ENCODE results near the gene COL23A1.

COL23A1 gene

GRCh38 chr5:178519155-178519554 lies 71.0 kb downstream of the COL23A1 start:
- no peak overlapping the region for H3K27ac Mint-ChIP-seq
- H3K4me3 Mint-ChIP-seq: no peak overlapping the region
- peaks cover 37% of the 10 kb centered on the region for H3K27me3 Mint-ChIP-seq
- no peaks in the 10 kb centered on the region for H3K4me1 Mint-ChIP-seq
- H3K9me3 Mint-ChIP-seq: peaks cover 6% of the 10 kb centered on the region
- peaks cover under 1% of the 10 kb centered on the region for H3K36me3 Mint-ChIP-seq
- ATAC-seq: no peak

DNA sequence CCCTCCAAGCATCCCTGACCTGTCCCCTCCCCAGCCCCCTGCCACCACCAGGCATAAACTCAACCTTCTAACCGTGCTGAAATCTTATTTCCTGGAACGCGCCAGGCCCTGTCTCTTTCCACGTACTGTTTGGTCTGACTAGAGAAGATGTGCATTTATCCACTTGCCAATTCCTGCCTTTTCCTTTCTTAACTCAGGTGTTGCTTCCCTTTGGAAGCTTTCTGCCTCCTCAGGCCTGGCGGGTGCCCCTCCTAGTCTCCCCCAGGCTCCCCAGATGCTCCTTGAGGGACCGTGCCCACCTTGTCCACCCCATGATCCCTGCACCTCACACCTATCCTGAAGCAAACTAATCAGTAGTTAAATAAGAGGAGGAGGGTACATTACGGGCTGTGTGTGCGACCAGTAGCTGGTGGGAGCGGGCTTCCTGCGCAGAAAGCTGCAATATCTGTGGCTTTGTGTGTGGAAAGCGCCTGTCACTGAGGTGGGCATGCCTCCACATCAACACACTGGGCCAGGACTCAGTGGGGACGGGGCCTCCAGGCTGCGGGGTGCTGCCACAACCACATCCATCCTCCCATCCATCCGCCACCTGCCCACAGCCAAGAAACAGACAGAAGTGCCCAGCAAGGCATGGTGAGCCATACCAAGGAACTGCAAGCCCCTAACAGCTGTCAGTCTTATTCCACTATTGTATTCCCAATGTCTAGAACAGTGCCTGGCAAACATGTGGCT lies 73.5 kb downstream of the COL23A1 start:
- no peak for ATAC-seq
- Mint-ChIP-seq H3K36me3 (peaks cover 5% of the 10 kb centered on the region), H3K9me3 (peaks cover 13% of the 10 kb centered on the region), H3K4me3 (no peak overlapping the region), H3K4me1 (no peaks in the 10 kb centered on the region), H3K27ac (no peak overlapping the region), H3K27me3 (peaks cover 54% of the 10 kb centered on the region)

DNA sequence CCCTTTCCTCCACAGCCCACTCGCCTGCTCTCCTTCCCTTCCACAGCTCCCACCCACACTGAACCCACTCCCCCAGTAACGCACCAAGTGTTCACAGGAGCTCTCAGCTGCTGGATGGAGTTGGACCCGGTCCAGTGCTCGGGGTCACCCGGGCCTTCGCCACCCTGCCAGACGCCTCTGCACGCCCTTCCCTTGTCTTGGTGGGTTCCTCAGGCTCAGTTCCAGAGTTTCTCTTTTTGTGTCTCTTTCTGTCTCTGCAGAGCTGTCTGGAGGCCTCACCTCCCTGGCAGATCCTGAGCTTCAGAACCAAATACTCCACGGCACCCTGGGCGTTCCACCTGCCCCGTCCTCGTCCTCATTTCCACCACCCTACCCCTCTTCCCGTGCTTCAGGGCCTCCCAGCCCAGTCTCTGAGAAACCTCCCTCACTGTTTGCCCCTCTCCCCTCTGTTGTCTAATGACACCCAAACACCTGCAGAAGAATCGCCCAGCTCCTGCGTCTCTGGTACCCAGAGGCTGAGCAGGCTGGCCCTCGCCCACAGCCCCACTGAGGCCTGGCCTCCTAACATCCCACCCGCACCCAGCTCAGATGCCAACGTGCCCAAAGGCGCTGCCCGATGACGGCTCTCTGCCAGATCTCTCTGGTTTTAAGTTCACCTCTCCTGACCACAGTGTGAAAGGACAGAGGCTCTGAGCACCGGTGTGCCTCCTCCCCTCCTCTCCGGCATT lies 74.3 kb downstream of the COL23A1 start:
- Mint-ChIP-seq H3K4me1 (no peaks in the 10 kb centered on the region), H3K9me3 (peaks cover 13% of the 10 kb centered on the region), H3K27ac (no peak overlapping the region), H3K4me3 (no peak overlapping the region), H3K36me3 (peaks cover 5% of the 10 kb centered on the region), H3K27me3 (peaks cover 54% of the 10 kb centered on the region)
- peak; percentile 38 for ATAC-seq

DNA sequence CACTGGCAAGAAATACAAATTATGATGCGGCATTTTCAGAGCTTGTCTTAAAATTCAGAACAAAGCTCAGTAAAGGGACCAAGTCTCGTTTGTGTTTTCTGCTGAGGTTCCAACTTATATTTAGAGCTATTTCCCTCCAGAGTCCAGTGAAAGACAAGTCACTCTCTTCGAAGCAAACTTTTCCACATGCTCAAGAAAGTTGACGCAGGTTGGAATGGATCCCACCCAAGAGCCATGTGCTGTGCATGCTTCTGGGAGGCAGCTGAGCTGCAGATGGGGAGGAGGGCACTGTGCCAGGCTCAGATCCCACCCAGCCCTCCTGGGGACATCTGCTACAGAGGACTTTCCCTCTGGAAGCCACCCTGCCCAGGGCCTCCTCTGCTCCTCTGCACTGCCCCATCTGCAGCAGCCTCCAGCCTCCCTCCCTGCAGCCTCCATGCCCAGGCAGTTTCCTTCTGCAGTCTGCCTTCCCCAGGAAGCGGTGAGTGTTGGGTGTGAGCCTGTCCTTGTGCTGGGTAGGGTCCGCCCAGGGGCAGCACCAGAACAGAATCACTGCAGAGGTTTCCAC lies 75.3 kb downstream of the COL23A1 start:
- Mint-ChIP-seq H3K4me1 (no peaks in the 10 kb centered on the region), H3K27ac (no peak overlapping the region), H3K4me3 (no peak overlapping the region), H3K36me3 (peaks cover 5% of the 10 kb centered on the region), H3K27me3 (peaks cover 50% of the 10 kb centered on the region), H3K9me3 (peaks cover 11% of the 10 kb centered on the region)
- ATAC-seq: no peak

GRCh38 chr5:178511172-178511571 lies 79.0 kb downstream of the COL23A1 start:
- peaks cover 34% of the 10 kb centered on the region for H3K27me3 Mint-ChIP-seq
- H3K4me3 Mint-ChIP-seq: no peak overlapping the region
- no peaks in the 10 kb centered on the region for H3K4me1 Mint-ChIP-seq
- H3K9me3 Mint-ChIP-seq: peaks cover 17% of the 10 kb centered on the region
- H3K27ac Mint-ChIP-seq: no peak overlapping the region
- no peak for ATAC-seq
- peaks cover 10% of the 10 kb centered on the region for H3K36me3 Mint-ChIP-seq

DNA sequence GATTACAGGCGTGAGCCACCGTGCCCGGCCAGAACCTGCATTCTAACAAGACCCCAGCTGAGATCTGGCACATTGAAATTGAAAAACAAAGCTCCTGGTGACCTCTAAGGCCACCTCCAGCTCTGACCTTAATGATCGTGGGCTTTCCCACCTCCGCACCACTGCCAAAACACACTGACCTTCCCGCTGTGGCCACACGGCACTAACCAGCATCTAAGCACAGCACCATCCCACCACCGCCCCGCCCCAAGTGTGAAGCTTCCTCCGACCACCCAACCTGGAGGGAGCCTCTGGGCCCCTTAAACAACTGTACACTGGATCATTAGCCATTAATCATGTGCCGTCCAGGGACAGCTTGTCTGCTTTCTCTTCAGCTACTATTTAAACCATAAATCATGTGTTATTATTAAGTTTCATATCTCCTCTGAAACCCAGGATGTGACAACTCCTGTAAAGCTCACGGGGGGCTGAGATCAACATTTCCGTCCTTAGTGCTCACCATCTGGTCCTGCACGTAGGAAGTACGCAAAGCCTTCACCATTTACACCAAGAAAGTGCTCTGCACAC lies 80.6 kb downstream of the COL23A1 start:
- Mint-ChIP-seq H3K4me1 (no peaks in the 10 kb centered on the region), H3K9me3 (peaks cover 17% of the 10 kb centered on the region), H3K36me3 (peaks cover 10% of the 10 kb centered on the region), H3K27me3 (peaks cover 21% of the 10 kb centered on the region), H3K27ac (no peak overlapping the region), H3K4me3 (no peak overlapping the region)
- ATAC-seq: no peak

- Mint-ChIP-seq H3K27me3 (peaks cover under 1% of the 10 kb centered on the region), H3K27ac (no peak overlapping the region), H3K4me3 (no peak overlapping the region), H3K9me3 (peaks cover 10% of the 10 kb centered on the region), H3K36me3 (peaks cover 5% of the 10 kb centered on the region), H3K4me1 (no peaks in the 10 kb centered on the region)
- no peak for ATAC-seq
These were observed 82.9 kb downstream of the COL23A1 start for GRCh38 chr5:178507151-178507932.

DNA sequence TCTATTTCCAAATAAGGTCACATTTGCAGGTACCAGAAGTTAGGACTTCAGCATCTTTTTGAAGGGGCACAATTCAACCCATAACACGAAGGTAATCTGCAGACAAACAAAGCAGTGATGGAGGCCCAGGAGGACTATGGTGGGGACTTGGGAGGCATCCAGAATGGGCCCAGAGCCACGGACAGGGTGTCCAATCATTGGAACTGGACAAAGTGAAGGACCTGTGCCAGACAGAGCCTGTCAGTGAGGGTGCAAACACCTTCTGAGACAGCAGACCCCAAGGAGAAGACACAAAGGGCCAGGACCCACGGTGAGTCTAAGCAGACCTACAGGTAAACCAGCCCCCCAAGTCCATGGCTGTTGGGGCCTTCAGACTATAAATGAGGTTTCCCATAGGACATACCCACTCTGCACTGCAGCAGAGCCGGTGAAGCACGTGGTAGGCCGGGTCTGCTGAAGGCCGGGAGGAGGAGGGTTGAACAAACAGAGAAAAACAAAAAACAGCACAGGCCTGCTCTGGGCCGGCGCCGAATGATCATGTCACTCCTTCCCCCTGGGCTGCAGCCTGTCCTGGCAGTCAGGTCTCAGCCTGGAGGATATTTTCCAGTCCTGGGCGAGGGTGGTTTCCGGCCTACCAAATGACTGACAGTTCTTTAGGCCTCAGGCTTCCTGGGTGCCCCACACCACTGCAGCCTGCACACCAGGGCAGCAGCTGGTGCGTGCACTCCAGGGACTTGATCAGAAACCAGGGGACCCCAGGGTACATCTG lies 84.4 kb downstream of the COL23A1 start:
- H3K27me3 Mint-ChIP-seq: no peaks in the 10 kb centered on the region
- H3K27ac Mint-ChIP-seq: no peak overlapping the region
- H3K4me3 Mint-ChIP-seq: no peak overlapping the region
- no peak for ATAC-seq
- H3K9me3 Mint-ChIP-seq: peaks cover 10% of the 10 kb centered on the region
- H3K36me3 Mint-ChIP-seq: peaks cover 5% of the 10 kb centered on the region
- H3K4me1 Mint-ChIP-seq: no peaks in the 10 kb centered on the region

- Mint-ChIP-seq H3K4me3 (no peak overlapping the region), H3K27ac (no peak overlapping the region), H3K27me3 (no peaks in the 10 kb centered on the region), H3K4me1 (no peaks in the 10 kb centered on the region), H3K36me3 (peaks cover 5% of the 10 kb centered on the region), H3K9me3 (peaks cover 15% of the 10 kb centered on the region)
- no peak for ATAC-seq
These were observed 85.7 kb downstream of the COL23A1 start for GRCh38 chr5:178504340-178504960.

DNA sequence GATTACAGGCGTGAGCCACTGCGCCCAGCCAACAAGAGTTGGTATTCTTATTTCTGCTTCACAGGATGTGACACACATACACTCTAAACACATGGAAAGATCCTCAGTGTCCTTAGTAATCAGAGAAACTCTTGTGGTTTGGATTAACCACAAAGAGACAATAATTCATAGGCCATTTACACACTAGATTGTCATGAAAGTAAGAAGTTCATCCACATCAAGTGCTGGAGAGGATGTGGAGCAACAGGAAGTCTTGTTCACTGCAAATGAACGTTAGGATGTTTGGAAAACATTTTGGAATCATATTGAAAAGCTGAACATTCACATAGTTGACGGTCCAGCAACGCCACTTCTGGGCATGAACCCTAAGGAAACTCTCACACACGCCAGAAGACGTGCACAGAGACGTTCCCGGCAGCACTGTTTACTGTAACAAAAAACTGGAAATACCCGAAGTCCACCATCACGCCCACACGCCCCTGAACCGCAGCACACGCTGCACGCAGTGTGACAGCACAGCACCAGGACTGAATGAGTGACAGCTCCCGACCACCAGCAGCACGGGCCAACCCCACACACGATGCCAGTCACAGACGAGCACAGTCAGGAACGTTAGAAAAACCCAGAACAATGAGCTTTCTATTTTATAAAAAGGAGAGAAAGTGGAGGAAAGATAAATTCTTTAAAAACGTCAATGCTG lies 87.6 kb downstream of the COL23A1 start:
- Mint-ChIP-seq H3K27me3 (peaks cover 4% of the 10 kb centered on the region), H3K4me3 (no peak overlapping the region), H3K4me1 (no peaks in the 10 kb centered on the region), H3K27ac (no peak overlapping the region), H3K9me3 (peaks cover 10% of the 10 kb centered on the region), H3K36me3 (no peaks in the 10 kb centered on the region)
- ATAC-seq: no peak

GRCh38 chr5:178499352-178499751 lies 90.8 kb downstream of the COL23A1 start:
- Mint-ChIP-seq H3K4me3 (no peak overlapping the region), H3K27ac (no peak overlapping the region), H3K27me3 (peaks cover 13% of the 10 kb centered on the region), H3K4me1 (no peaks in the 10 kb centered on the region), H3K9me3 (peaks cover 5% of the 10 kb centered on the region), H3K36me3 (no peaks in the 10 kb centered on the region)
- ATAC-seq: no peak

DNA sequence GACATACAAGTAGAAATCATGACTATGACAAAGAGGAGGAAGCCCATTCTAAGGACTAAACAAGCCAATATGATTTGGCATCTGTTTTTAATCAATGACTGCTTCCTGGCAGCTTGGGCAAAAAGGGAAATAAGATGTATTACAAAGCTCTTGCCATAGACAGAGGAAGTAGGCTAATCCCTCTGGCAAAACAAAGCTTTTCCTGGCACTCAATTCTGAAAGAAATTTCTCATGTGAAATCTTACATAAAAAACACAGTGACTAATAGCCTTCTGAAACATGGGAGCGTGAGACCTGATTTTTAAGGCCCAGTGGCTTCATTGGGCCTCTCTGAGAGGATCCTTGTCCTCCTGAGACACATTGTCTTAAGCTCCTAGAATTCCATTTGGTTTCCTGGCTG lies 93.6 kb downstream of the COL23A1 start:
- H3K9me3 Mint-ChIP-seq: peaks cover 8% of the 10 kb centered on the region
- peaks cover 24% of the 10 kb centered on the region for H3K27me3 Mint-ChIP-seq
- H3K4me3 Mint-ChIP-seq: no peak overlapping the region
- H3K4me1 Mint-ChIP-seq: no peaks in the 10 kb centered on the region
- no peaks in the 10 kb centered on the region for H3K36me3 Mint-ChIP-seq
- no peak for ATAC-seq
- no peak overlapping the region for H3K27ac Mint-ChIP-seq

DNA sequence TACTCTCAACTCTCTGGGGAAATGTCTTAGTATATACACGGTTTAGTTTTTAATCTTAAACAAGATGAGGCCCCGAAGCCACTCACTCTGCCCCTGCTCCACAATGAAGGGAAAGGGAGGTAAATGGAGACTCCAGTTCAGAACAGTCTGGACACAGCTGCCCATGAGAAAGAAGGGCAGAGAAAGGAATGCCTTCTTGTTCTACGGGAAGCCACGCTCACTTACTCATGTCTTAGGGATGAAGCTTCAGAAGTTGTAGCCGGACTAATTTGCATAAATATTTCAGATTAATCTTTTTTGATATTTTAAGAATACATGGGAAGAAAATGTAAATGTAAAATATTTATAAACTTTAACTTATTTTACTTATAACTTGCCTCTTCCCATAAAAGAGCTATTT lies 94.0 kb downstream of the COL23A1 start:
- peaks cover 8% of the 10 kb centered on the region for H3K9me3 Mint-ChIP-seq
- peaks cover 25% of the 10 kb centered on the region for H3K27me3 Mint-ChIP-seq
- no peaks in the 10 kb centered on the region for H3K4me1 Mint-ChIP-seq
- no peaks in the 10 kb centered on the region for H3K36me3 Mint-ChIP-seq
- ATAC-seq: no peak
- H3K4me3 Mint-ChIP-seq: no peak overlapping the region
- no peak overlapping the region for H3K27ac Mint-ChIP-seq

DNA sequence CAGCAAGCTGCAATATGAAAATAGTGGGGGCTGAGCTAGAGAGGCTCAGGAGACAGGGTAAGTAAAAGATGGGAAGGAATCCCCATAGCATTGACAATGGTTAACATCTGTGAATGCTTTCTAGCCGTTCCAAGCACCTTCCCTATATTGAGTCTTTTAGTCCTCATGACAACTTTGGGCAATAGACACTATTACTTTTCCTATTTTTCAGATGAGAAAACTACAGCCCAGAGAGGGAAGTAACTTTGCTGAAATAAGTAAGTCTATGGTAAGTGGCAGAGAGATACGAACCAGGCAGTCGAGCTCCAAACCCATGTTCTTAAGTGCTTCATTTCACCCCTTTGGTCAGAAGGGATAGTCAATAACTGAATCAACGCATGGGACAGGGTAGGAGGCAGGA lies 94.5 kb downstream of the COL23A1 start:
- Mint-ChIP-seq H3K27me3 (peaks cover 30% of the 10 kb centered on the region), H3K36me3 (no peaks in the 10 kb centered on the region), H3K9me3 (peaks cover 7% of the 10 kb centered on the region), H3K27ac (no peak overlapping the region), H3K4me1 (no peaks in the 10 kb centered on the region), H3K4me3 (no peak overlapping the region)
- no peak for ATAC-seq

Data from stimulated activated memory B cell treated with anti-CD40 and anti-IgM and Interleukin-4, amounts not matched to agents 10 μg/mL and 1 μg/mL and 100 μg/mL, for 72 hours (primary cell).